IPS-20b (cell line): ENCODE data around the gene P2RX2.

ENCODE experiments used
- H3K27ac ChIP-seq: one replicate; pipeline ENCODE4 v1.5.1; 2013; ENCODE audit warnings: low read length
- H3K27me3 ChIP-seq: 2 replicates; pipeline ENCODE4 v1.6.1; 2013; ENCODE audit warnings: mild to moderate bottlenecking, low read length, inconsistent platforms; ENCODE audit not compliant: insufficient read depth
- H3K36me3 ChIP-seq: 2 replicates; pipeline ENCODE4 v1.6.1; 2013; ENCODE audit warnings: low read depth, mild to moderate bottlenecking, inconsistent platforms, low read length, moderate library complexity; ENCODE audit not compliant: insufficient read depth
- H3K4me1 ChIP-seq: 2 replicates; pipeline ENCODE4 v1.6.1; 2013; ENCODE audit warnings: mild to moderate bottlenecking, control low read depth, inconsistent platforms, low read length, moderate library complexity; ENCODE audit not compliant: insufficient read depth
- H3K4me3 ChIP-seq: 2 replicates; pipeline ENCODE4 v1.5.1; 2013; ENCODE audit warnings: mild to moderate bottlenecking, low read length, inconsistent platforms
- H3K9ac ChIP-seq: 2 replicates; pipeline ENCODE4 v1.6.1; 2013; ENCODE audit warnings: low read depth, mild to moderate bottlenecking, inconsistent platforms, low read length, moderate library complexity
- H3K9me3 ChIP-seq: 2 replicates; pipeline ENCODE4 v1.6.1; 2013; ENCODE audit warnings: mild to moderate bottlenecking, low read depth, low read length, inconsistent platforms; ENCODE audit not compliant: insufficient read depth

Gene P2RX2

DNA sequence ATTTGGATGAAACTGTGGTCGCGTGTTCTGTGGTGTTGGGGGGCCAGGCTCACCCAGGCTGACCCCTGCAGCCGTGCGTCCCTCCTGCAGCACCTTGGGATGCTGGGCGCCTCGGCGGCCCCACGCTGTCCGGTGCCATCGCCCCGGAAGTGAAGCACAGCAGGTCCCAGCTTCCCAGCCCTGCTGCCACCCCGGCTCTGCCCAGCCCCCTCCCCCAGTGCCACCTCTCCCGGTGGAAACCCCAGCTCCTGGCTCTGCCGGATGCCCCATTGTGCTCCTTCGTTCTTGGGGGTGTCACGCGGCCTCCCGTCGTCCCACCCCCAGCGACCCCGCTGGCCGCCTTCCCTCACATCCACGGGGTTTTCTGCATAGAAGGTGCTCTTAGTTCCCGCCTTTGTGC is 33.4 kb upstream of the P2RX2 start:
- peaks cover 4% of the 10 kb centered on the region; the same call in 1 of the 2 replicates for H3K4me1 ChIP-seq
- no peak overlapping the region for H3K9ac ChIP-seq
- H3K4me3 ChIP-seq, result no peak overlapping the region
- no peak overlapping the region for H3K27ac ChIP-seq
- no peaks in the 10 kb centered on the region for H3K36me3 ChIP-seq
- H3K27me3 ChIP-seq, result peaks cover 97% of the 10 kb centered on the region
- H3K9me3 ChIP-seq, result no peaks in the 10 kb centered on the region

DNA sequence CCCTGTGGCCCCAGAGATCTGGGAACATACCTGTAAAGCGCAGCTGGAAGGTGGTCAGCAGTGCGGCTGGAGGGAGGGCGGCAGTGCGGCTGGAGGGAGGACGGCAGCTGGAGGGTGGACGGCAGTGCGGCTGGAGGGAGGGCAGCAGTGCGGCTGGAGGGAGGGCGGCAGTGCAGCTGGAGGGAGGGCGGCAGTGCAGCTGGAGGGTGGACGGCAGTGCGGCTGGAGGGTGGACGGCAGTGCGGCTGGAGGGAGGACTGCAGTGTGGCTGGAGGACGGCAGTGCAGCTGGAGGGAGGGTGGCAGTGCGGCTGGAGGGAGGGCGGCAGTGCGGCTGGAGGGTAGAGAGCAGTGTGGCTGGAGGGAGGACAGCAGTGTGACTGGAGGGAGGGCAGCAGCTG is 31.6 kb upstream of the P2RX2 start:
- H3K27me3 ChIP-seq, result peaks cover 95% of the 10 kb centered on the region
- H3K36me3 ChIP-seq, result no peaks in the 10 kb centered on the region
- H3K4me1 ChIP-seq, result peaks cover 4% of the 10 kb centered on the region; the same call in 1 of the 2 replicates
- H3K27ac ChIP-seq, result no peak overlapping the region
- no peak overlapping the region for H3K9ac ChIP-seq
- H3K4me3 ChIP-seq, result no peak overlapping the region
- H3K9me3 ChIP-seq, result no peaks in the 10 kb centered on the region

DNA sequence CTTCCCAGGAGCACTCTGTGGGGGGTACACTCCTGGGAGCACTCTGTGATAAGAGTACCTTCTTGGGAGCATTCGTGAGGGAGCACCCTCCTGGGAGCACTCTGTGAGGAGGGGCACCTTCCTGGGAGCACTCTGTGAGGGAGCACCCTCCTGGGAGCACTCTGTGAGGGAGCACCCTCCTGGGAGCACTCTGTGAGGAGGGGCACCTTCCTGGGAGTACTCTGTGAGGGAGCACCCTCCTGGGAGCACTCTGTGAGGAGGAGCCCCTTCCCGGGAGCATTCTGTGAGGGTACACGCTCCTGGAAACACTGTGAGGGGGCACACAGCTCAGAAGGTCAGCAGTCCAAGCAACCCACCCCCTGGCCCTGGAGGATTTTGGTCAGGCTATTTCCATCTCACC is 30.8 kb upstream of the P2RX2 start:
- Histone ChIP-seq H3K27ac (no peak overlapping the region), H3K36me3 (no peaks in the 10 kb centered on the region), H3K9me3 (no peaks in the 10 kb centered on the region), H3K4me3 (no peak overlapping the region), H3K27me3 (peaks cover 94% of the 10 kb centered on the region), H3K9ac (no peak overlapping the region), H3K4me1 (peaks cover 4% of the 10 kb centered on the region; the same call in 1 of the 2 replicates)

DNA sequence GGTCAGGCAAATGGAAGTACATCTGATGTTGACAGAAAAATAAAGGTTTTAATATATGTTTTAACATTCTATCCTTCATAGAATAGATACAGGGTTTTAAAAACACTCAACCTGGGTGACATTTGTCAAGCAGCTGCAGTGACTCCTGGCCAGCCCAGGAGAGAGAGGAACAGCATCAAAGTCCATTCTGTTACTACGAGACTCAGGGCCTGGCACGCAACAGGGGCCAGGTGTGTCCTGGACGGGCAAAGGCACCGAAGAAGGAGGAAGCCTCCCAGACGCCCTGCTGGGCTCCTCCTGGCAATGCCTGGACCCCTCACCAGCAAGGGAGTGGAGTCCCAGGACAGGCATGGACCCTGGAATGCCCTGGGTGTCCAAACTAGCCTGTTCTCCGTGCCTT is 30.3 kb upstream of the P2RX2 start:
- Histone ChIP-seq H3K9ac (no peak overlapping the region; the same call in 1 of the 2 replicates), H3K4me1 (peaks cover 4% of the 10 kb centered on the region; the same call in 1 of the 2 replicates), H3K4me3 (no peak overlapping the region), H3K9me3 (no peaks in the 10 kb centered on the region), H3K36me3 (no peaks in the 10 kb centered on the region), H3K27me3 (peaks cover 95% of the 10 kb centered on the region), H3K27ac (no peak overlapping the region)

DNA sequence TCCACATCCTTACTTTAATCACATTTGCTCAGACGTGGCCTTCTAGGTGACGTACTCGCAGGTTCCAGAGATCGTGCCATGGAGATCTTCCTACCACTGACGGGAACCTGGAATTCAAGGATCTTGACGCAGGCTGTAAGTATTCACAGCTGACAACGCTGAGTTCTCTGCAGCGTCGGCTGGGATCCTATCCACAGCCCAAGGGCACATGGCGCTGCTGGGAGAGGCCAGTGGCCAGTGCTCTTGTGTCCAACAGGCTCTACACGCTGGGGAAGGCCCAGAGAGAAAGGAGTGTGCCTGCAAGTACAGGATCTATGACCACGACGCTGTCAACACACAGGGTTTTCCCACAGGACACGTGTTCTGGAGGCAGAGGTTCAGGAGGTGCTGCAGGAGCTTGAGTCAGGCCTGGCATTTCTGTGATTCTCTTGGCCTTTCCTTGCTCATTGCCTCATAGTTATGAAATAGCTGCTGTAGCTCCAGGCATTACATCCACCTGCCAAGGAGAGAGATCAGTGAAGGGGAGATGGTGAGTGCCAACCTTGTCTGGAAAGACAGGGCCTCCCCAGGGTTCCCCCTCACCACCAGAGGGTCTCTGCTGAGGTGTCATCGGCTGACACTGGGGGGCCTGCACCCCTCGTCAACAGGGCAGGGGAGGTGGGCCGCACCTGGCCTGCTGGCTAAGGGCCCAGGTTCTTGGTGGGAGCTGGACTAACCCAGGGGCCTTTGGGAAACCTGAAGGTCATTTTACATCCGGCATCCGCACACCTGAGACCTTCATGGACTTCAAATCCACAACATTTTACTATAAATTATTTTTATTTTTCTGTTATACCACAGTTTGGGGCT is 29.5 kb upstream of the P2RX2 start:
- Histone ChIP-seq H3K27ac (no peak overlapping the region), H3K36me3 (no peaks in the 10 kb centered on the region), H3K4me3 (no peak overlapping the region), H3K27me3 (peaks cover 97% of the 10 kb centered on the region), H3K9ac (no peak overlapping the region; the same call in 1 of the 2 replicates), H3K4me1 (peaks cover 1% of the 10 kb centered on the region; the same call in 1 of the 2 replicates), H3K9me3 (no peaks in the 10 kb centered on the region)

DNA sequence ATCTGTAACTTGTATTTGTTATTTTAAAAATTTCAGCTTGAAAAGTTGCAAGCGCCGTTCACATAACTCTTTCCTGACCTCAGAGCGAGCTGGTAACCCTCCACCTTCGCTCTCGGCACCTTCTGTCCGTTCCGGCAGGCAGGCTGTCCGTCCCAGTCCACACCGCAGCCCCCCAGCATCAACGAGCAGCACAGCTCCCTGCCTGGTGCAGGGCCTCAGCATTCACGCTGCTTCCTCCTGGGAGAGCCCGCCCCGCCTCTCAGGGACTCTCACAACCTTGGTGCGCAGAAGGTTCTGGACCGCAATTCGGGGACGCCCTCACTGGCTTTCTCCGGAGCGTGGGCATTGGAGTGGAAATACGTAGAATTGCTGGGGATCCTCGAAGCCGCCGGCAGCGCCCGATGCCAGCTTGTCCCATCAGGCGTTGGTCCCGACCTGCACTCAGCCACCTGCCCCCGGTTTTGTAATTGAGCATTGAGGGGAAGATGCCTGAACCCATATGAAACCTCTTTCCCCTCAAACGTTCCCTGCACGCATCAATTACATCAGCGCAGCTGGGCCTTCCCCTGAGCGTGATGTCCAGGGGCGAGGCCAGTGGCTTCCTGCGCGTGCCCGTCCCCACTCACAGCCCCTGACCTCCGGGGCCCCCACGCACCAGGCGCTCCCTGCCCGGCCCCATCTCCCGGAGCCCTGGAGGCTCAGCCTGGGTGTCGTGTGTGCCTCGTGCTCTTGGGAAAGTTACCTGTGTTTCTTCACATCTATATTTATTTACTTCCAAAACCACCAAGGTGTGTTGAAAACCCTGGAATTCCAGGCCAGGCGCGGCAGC is 27.3 kb upstream of the P2RX2 start:
- no peak overlapping the region for H3K27ac ChIP-seq
- no peak overlapping the region for H3K4me3 ChIP-seq
- H3K9me3 ChIP-seq, result no peaks in the 10 kb centered on the region
- H3K9ac ChIP-seq, result no peak overlapping the region
- peaks cover 95% of the 10 kb centered on the region for H3K27me3 ChIP-seq
- no peaks in the 10 kb centered on the region for H3K4me1 ChIP-seq
- no peaks in the 10 kb centered on the region for H3K36me3 ChIP-seq

DNA sequence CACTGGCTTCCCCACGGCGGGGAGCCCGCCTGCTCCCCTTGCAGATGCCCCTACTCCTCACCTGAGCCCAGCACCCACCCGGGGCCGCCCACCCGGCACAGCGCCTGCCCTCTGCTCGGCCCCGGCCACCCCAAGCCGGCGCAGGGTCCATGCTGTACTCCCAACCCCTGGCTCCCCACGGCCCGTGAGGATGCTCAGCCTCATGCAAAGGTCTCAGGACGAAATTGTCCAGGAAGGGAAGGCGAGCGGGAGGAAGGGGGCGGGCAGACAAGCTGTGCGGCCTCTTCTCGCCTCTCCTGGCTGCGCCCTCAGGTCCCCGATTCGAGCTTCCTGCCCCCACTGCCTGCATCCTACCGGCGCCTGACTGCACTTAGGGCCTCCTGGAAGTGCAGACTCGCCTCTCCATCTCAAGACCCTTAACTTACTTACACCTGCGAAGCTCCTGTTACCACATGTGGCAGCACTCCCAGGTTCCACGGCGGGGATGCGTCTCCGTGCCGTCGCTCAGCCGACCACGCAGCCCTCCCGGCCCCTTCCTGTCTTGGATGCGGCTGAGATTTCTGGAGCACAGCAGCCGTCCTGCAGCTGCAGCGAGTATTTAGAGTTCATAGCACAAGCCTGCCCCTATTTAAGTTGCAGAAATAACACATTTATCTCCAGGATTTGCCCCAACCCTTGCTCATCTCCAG is 26.1 kb upstream of the P2RX2 start:
- Histone ChIP-seq H3K4me3 (no peak overlapping the region), H3K9me3 (no peaks in the 10 kb centered on the region), H3K36me3 (no peaks in the 10 kb centered on the region), H3K9ac (no peak overlapping the region), H3K4me1 (no peaks in the 10 kb centered on the region), H3K27me3 (peaks cover 95% of the 10 kb centered on the region), H3K27ac (no peak overlapping the region)

DNA sequence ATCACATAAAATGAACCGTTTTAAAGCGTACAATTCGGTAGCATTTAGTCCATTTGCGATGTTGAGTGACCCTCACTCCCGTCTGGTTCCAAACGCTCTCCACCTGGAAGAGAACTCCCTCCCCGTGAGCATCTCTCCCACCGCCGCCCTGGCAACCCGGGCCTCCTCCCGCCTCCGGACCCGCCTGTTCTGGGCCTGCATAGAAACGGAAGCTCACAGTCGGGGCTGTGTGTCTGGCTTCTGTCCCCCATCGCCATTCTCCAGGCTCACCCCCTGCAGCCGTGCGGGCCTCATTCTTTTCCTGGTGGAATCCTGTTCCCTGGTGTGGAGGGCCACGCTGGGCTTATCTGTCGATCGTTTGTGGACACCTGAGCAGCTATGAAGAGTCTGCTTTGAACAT is 25.5 kb upstream of the P2RX2 start:
- H3K9ac ChIP-seq, result no peak overlapping the region
- H3K27ac ChIP-seq, result no peak overlapping the region
- no peaks in the 10 kb centered on the region for H3K4me1 ChIP-seq
- H3K4me3 ChIP-seq, result no peak overlapping the region
- no peaks in the 10 kb centered on the region for H3K36me3 ChIP-seq
- H3K27me3 ChIP-seq, result peaks cover 91% of the 10 kb centered on the region
- no peaks in the 10 kb centered on the region for H3K9me3 ChIP-seq

DNA sequence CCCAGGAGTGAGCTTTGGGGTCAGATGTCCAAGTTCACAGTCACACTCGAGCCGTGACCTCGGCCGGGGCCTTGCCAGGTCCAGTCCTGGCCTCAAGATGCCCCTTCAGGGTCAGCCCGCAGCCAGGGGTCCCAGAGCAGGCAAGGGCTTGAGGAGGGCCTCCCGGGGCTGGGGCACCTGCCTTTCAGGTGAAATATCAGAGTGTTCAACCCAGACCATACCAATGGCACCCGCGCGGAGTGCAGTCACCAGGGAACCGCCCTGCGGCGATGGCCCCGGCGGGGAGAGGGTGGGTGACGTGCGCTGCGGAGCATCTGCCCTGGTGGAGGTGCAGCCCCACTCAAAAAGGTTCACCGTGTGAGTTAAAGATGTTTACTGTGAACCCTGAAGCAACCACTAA is 25.1 kb upstream of the P2RX2 start:
- Histone ChIP-seq H3K9ac (no peak overlapping the region), H3K27me3 (peaks cover 87% of the 10 kb centered on the region), H3K27ac (no peak overlapping the region), H3K4me1 (no peaks in the 10 kb centered on the region), H3K9me3 (no peaks in the 10 kb centered on the region), H3K4me3 (no peak overlapping the region), H3K36me3 (no peaks in the 10 kb centered on the region)

DNA sequence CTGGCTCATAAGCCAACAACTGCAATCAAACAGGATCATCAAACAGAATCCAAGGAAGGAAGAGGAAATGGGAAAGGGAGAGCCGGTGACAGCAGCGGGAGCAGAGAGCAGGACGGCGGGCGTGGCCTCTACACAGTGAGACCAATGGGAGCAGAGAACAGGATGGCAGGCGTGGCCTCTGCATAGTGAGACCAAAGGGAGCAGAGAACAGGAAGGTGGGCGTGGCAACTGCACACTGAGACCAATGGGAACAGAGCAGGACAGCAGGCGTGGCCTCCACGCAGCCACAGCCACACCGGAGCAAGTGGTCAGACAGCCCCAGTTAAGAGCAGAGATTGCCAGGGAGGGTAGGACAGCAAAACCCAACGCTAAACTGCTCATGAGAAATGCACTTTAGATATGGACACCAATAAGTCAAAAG is 24.6 kb upstream of the P2RX2 start:
- H3K36me3 ChIP-seq, result no peaks in the 10 kb centered on the region
- no peak overlapping the region for H3K27ac ChIP-seq
- peaks cover 83% of the 10 kb centered on the region for H3K27me3 ChIP-seq
- H3K9ac ChIP-seq, result no peak overlapping the region
- no peaks in the 10 kb centered on the region for H3K9me3 ChIP-seq
- H3K4me1 ChIP-seq, result no peaks in the 10 kb centered on the region
- H3K4me3 ChIP-seq, result no peak overlapping the region

DNA sequence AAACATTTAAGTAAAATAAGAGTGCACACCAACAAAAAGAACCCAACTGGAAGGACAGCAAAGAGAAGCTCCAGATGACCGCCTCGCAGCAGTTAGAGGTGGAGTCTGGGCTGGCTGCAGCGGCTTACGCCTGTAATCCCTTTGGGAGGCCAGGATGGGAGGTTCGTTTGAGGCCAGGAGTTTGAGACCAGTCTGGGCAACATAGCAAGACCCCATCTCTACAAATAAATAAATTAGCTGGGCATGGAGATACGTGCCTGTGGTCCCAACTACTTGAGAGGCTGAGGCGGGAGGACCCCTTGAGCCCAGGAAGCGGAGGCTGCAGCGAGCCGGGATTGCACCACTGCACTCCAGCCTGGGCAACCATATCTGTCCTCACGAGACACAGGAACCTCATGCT is 23.4 kb upstream of the P2RX2 start:
- H3K9me3 ChIP-seq, result no peaks in the 10 kb centered on the region
- H3K36me3 ChIP-seq, result no peaks in the 10 kb centered on the region
- H3K4me1 ChIP-seq, result no peaks in the 10 kb centered on the region
- no peak overlapping the region for H3K9ac ChIP-seq
- no peak overlapping the region for H3K4me3 ChIP-seq
- H3K27ac ChIP-seq, result no peak overlapping the region
- peaks cover 80% of the 10 kb centered on the region for H3K27me3 ChIP-seq
